A549 treated with RU486 at 1 μM for 4 hours (cell line): ENCODE data around the gene UBD. TPM values are rescaled to one million over a fixed set of nuclear protein-coding genes. Genes with fewer than 3 reads are reported as not detected.

Source experiments
- total RNA-seq: library from RNA; stranded (reverse); fragments of 200-300 nt; extraction: Qiagen RNA extraction; gene quantifications from 5 replicates; pipeline ENCODE4 v1.2.3, GENCODE V29; 2022; ENCODE audit warnings: low read depth

UBD gene
- total RNA-seq: 0.38 to 0.73 TPM (median 0.47 TPM) in 5 replicates

GRCh38 chr6:29559524-29560287 lies at the start of gene UBD:
Gene UBD, minus strand, starts transcription at chr6:29559732. Its CDS starts 31 bp downstream, at chr6:29559701.

GRCh38 chr6:29584821-29585220 lies 25.3 kb upstream of the UBD start, which contains the start of gene OR2H2:
Gene OR2H2, plus strand, starts transcription at chr6:29585121. Its CDS starts 2,824 bp downstream, at chr6:29587945.

Other genes with a start within 250 kb of the UBD start
- gene OR5V1, start 190.9 kb downstream of the UBD start, total RNA-seq: not detected in 5 replicates
- gene OR12D3, start 184.4 kb downstream of the UBD start, total RNA-seq: not detected in 5 replicates
- not detected in 5 replicates for gene OR12D2, start 164.1 kb downstream of the UBD start, total RNA-seq
- gene OR12D1, start 144.8 kb downstream of the UBD start, total RNA-seq: not detected in 5 replicates
- gene OR10C1, start 120.4 kb downstream of the UBD start, total RNA-seq: not detected in 5 replicates
- gene OR11A1, start 102.7 kb downstream of the UBD start, total RNA-seq: not detected in 5 replicates
- gene OR2H1, start 102.6 kb downstream of the UBD start, total RNA-seq: not detected in 5 replicates
- not detected in 5 replicates for gene MAS1L, start 71.8 kb downstream of the UBD start, total RNA-seq
- not detected in 5 replicates for gene OR2H2, start 25.4 kb upstream of the UBD start, total RNA-seq
- gene GABBR1, start 73.5 kb upstream of the UBD start, total RNA-seq: 2.8 to 6.4 TPM (median 4.7 TPM) in 5 replicates
- gene MOG, start 97.4 kb upstream of the UBD start, total RNA-seq: not detected in 5 replicates
- not detected in 5 replicates for gene ZFP57, start 121.4 kb upstream of the UBD start, total RNA-seq
- 3.5 to 5.1 TPM (median 4.4 TPM) in 5 replicates for gene HLA-F, start 163.7 kb upstream of the UBD start, total RNA-seq